ENCODE measurements around the gene ZNF468.

DNA sequence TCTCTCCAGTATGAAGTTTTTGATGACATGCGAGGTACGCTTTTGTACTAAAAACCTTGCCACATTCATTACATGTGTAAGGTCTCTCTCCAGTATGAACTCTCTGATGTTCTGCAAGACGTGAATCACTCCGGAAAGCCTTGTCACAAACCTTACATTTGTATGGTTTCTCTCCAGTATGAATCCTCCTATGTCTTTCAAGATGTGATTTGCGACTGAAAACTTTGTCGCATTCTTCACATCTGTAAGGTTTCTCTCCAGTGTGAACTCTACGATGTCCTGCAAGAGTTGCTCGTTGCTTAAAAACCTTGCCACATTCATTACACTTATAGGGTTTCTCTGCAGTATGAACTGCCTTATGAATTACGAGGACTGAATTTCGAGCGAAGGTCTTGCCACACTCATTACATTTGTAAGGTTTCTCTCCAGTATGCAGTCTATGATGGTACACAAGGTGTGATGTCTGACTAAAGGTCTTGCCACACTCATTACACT lies 23.5 kb upstream of the ZNF468 start:
- TF ChIP-seq CTCF (IDR thresholded peaks at IDR 0.05) (no peak), POLR2AphosphoS5 (IDR thresholded peaks at IDR 0.05) (no peak), POLR2A (IDR thresholded peaks at IDR 0.05) (no peak)

All from prostate gland (tissue), 2 donors.